Stimulated activated CD8-positive, alpha-beta memory T cell treated with anti-CD3 and anti-CD28 coated beads, Interleukin-2, amount 100 ng/mL, for 48 hours (primary cell): ENCODE measurements around the gene FOXI3.
"Not testable (repeated sequence)": the region's sequence is repeated elsewhere in the genome, so short reads cannot be mapped to it uniquely, and the experiment has no call there.

Source experiments
- DNase-seq, 2 donors: peaks; one replicate each; pipeline ENCODE4 v3.0.0-alpha.2; 2020; ENCODE audit warnings: low read depth in 2 of 2

The FOXI3 gene

GRCh38 chr2:88442061-88442460 lies 10.4 kb downstream of the FOXI3 start:
- DNase-seq: no peak

DNA sequence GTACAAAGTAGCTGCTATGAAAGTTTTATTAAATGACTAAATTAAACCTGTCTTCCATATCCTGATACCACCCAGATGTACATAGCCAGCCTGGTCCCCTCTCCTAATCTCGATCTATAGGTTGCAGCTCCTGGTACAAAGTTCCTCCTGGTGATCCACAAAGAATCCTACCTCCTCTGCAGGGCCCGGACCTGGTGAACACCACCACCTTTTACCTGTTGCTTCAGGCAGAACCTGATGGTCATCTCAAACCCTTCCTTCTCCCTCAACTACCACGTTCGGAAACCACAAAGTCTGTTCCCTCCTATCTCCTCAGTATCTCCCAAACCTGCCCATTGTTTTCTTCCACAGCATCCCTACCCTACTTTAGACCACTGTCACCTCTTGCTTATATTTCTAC lies 15.5 kb downstream of the FOXI3 start:
- DNase-seq: no peak

- DNase-seq: no peak
These were observed 22.6 kb downstream of the FOXI3 start for GRCh38 chr2:88429929-88430328.

- DNase-seq: no peak
These were observed 28.8 kb downstream of the FOXI3 start for GRCh38 chr2:88423733-88424132.

GRCh38 chr2:88419051-88419450 lies 33.4 kb downstream of the FOXI3 start:
- not testable (repeated sequence) for DNase-seq

- DNase-seq: no peak
These were observed 36.4 kb downstream of the FOXI3 start for GRCh38 chr2:88416016-88416663.

DNA sequence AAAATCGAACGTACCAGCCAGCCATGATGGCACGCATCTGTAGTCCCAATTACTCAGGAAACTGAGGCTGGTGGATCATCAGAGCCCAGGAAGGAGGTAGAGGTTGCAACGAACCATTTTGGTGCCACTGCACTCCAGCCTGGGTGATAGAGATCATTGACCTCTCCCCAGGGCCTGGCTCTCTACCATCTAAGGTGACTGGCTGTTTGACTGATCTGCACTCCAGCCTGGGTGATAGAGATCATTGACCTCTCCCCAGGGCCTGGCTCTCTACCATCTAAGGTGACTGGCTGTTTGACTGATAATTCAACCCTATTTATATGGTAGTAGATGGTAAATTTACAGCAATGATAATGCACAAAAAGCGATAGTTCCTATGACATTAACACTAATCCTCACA lies 43.6 kb downstream of the FOXI3 start:
- DNase-seq: not testable (repeated sequence)

DNA sequence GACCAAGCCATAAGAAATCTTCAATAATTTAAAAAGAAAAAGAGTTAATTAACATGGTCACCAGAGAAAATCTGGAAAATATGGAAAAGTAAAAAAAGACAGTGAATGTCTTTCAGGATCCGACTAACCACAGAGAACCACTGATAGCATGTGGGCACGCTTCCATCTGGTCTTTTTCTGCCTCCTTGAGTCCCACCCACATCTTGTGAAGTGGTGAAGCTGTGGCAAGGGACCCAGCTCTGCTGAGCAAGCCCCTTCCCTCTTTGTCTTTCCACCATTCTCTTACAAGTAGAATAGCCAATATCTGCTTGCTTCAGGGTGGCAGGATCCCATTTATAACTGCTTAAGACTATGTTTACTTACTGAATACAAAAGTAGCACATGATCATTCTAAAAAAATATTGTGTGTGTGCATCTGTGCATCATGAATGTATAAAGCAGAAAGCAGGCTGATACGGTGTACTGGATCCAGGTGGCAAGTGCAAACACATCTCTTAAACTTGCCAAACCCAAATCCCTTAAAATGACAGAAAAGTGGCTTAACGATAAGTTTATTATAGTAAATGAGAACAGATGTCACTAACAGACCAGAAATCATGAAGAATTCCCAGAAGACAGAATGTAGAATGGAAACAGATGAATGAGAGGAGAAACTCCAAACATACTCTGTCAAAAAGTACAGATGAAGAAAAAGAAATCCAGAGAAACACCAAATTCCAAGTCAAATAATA lies 52.3 kb downstream of the FOXI3 start:
- no peak for DNase-seq

DNA sequence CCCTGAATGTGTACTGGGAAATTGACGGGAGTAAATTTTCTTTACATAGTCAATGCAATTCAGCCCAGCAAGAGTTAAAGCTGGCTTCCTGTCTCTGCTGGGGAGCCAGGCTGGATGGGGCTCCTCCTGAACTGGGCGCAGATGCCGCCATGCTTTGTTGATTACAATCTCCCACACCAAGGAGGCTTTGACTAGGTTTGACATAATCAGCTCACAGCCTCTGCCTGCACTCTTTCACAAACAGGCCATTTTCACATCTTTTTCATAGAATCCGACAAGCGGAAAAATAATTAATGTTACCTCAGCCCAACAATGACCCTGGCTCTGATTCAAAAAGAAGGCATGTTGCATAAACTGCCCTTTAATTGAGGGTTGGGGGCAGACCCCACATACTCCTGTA lies 54.3 kb downstream of the FOXI3 start:
- no peak for DNase-seq
